Measurements from ENCODE around the gene ORAI1. TPM values are rescaled to one million over a fixed set of nuclear protein-coding genes. Genes with fewer than 3 reads are reported as not detected.
"Not testable (repeated sequence)": the region's sequence is repeated elsewhere in the genome, so short reads cannot be mapped to it uniquely, and the experiment has no call there.

ORAI1 gene
- total RNA-seq, 1 donor from 2014 or later, result 11.5 TPM

DNA sequence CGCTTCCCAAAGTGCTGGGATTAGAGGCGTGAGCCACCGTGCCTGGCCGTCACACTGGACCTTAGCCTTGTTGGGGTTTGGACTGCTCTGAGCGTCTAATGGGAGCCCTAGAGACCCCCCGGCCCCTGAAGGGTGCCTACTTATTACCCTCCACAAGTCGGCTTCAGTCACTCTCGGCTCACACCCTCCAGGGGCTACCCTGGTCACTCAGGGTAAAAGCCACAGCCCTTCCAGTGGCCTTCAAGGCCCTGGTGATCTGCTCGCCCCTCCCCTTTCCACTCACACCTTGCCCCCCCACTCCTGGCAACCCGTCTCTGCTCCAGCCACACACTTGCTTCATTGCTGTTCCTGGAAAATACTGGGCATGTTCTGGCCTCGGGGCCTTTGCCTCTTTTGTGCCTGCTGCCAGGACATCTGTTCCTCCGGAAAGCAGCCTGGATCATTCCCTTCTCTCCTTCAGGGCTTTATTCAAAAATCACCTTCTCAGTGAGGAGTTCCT lies 46.7 kb downstream of the ORAI1 start:
- ATAC-seq (no peak), DNase-seq (ENCODE audit: missing footprints) (no peak)
- intact Hi-C loops (cut with DNase I), result loop anchor here (5.0 kb wide), 1 partner anchor 46 kb away; the partner anchor contains the start of gene ORAI1

DNA sequence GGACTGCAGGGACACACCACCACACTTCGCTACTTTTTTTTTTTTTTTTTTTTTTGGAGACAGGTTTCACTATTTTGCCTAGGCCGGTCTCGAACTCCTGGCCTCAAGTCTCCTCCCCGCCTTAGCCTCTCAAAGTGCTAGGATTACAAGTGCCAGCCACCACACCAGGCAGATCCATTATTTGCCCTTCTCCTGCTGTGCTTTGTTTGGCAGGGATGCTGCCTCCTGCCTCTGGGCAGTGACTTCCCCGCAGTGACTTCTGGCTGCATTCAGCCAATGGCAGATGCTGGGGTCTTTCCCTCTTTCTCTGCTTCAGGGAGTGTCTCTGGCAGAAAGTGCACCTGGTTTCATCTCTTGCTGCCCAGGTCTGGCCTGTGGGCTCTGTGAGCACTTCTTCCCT lies 49.9 kb downstream of the ORAI1 start:
- ATAC-seq (no peak), DNase-seq (ENCODE audit: missing footprints) (no peak)
- intact Hi-C loops (cut with DNase I), result no loop called here

DNA sequence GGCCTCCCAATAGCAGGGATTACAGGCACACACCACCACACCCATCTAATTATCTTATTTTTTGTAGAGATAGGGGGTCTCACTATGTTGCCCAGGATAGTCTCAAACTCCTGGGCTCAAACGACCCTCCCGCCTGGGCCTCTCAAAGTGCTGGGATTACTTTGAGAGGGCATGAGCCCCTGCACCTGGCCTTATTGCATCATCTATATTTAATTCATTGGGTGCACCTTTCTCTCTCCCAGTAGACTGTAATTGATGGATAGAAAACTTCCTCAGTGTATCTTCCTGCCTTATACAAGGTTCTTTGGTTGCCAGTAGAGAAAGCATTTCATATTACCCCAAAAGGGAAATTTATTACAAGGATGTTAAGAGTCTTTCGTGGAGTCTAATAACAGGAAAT lies 52.0 kb downstream of the ORAI1 start:
- intact Hi-C loops (cut with DNase I), result no loop called here
- no peak for ATAC-seq
- DNase-seq (ENCODE audit: missing footprints), result no peak

DNA sequence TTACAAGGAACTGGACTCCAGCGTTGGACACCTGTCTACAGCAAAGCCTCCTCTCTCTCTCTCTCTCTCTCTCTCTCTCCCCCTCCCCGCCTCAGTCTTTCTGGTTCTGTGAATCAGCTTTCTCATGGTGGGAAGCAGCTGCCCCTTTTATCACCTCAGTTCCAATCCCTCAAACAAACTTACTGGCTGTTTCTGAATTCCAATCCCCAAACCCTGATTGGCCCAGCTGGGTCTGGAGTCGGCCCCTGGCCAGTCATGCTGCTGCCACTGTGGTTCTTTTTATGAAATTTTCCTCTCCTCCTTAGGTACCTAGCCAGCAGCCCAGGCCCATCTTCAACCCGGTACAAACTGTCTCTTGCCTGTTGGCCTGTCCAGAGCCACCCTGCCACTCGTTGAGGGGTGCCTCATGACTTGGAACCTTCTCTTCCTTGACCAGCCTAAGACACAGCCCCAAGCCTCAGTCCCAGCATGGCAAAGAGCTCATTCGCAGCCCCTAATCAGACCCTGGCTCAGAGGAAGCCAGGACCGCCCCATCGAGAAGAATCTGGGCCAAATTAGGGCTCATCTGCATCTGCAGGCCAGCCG lies 52.5 kb downstream of the ORAI1 start:
- intact Hi-C loops (cut with DNase I), result no loop called here
- DNase-seq (ENCODE audit: missing footprints) (no peak), ATAC-seq (no peak)

DNA sequence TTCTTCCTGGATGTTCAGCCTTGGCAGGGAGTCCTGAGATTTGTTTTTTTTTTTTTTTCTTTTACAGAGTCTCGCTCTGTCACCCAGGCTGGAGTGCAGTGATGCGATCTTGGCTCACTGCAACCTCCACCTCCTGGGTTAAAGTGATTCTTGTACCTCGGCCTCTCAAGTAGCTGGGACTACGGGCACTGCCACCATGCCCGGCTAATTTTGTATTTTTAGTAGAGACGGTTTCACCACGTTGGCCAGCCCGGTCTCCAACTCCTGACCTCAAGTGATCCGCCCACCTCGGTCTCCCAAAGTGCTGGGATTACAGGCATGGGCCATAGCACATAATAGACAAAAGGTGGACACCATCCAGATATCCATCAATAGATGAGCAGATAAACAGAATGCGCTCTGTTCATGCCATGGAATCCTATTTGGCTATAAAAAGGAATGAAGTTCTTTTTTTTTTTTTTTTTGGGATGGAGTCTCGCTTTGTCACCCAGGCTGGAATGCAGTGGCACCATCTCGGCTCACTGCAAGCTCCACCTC lies 53.4 kb downstream of the ORAI1 start:
- intact Hi-C loops (cut with DNase I), result loop anchor here (10.0 kb wide), 1 partner anchor 385 kb away; the partner anchor contains the start of gene CAMKK2
- not testable (repeated sequence) for DNase-seq (ENCODE audit: missing footprints); ATAC-seq

DNA sequence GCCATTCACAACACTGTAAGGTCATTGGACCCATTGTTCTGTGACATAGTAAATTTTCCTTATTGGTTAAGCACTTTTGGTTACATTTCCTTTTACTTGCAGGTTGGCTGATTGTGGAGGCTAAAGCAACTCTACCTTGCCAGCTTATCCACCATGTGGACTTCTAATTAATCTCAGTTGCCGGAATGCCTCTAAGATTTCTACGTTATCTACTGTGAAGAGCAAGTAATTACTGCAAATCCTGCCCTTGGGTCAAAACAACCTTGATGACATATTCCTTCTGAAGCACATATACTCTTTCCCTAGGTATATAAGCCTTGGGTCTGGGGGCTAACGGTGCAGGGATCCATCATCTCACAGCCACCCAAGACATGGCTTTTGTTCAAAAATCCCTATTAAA lies 62.6 kb downstream of the ORAI1 start:
- DNase-seq (ENCODE audit: missing footprints) (no peak), ATAC-seq (no peak)
- intact Hi-C loops (cut with DNase I), result loop anchor here (5.0 to 10.0 kb wide), 2 partner anchors 62 to 394 kb away; partner anchors contain the start of genes CAMKK2 and ORAI1

DNA sequence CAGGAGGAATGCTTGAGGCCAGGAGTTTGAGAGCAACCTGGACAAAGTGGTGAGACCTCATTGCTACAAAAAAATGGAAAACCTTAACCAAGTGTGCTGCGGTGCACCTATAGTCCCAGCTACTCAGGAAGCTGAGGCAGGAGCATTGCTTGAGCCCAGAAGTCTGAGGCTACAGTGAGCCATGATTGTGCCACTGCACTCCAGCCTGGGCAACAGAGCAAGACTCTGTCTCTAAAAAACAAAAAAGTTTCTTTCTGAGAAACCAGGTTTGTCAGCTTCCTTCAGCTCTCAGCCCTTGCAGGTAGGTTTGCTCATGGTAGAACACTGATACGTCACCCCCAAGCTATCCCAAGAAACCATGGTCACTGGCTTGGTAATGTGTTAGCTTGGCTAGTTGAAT lies 63.1 kb downstream of the ORAI1 start:
- intact Hi-C loops (cut with DNase I), result loop anchor here (5.0 to 10.0 kb wide), 2 partner anchors 62 to 395 kb away; partner anchors contain the start of genes CAMKK2 and ORAI1
- ATAC-seq, result no peak
- DNase-seq (ENCODE audit: missing footprints), result no peak

Other genes with a start within 250 kb of the ORAI1 start
- 19.5 TPM for gene RNF34, start 226.4 kb upstream of the ORAI1 start, total RNA-seq
- gene KDM2B, start 45.5 kb upstream of the ORAI1 start, total RNA-seq, result 13.1 TPM
- gene MORN3, start 43.1 kb downstream of the ORAI1 start, total RNA-seq, result 0.11 TPM
- gene TMEM120B, start 86.2 kb downstream of the ORAI1 start, total RNA-seq, result 10.3 TPM
- gene RHOF, start 167.2 kb downstream of the ORAI1 start, total RNA-seq, result 47.7 TPM
- 8.0 TPM for gene SETD1B, start 177.5 kb downstream of the ORAI1 start, total RNA-seq
- 2.3 TPM for gene HPD, start 232.3 kb downstream of the ORAI1 start, total RNA-seq